NCI-H2171 treated with DMSO at 0.1 percent for 48 hours (cell line): ENCODE results near the gene CCDC167.

Experiments used
- DNase-seq: peaks from one replicate; lab custom pipeline; 2025; lab: John Stamatoyannopoulos, UW

Gene CCDC167

GRCh38 chr6:37489697-37490336 lies 9.9 kb downstream of the CCDC167 start:
- peak; percentile 79 for DNase-seq

GRCh38 chr6:37488476-37488875 lies 11.2 kb downstream of the CCDC167 start:
- DNase-seq: no peak

GRCh38 chr6:37487591-37488380 lies 11.9 kb downstream of the CCDC167 start:
- peak; percentile 39 for DNase-seq

- DNase-seq: no peak
These were observed 13.4 kb downstream of the CCDC167 start for GRCh38 chr6:37486121-37486839.

GRCh38 chr6:37485291-37485702 lies 14.4 kb downstream of the CCDC167 start:
- DNase-seq: peak; percentile 36

GRCh38 chr6:37484786-37485170 lies 14.9 kb downstream of the CCDC167 start:
- DNase-seq: no peak

GRCh38 chr6:37483917-37484785 lies 15.5 kb downstream of the CCDC167 start:
- DNase-seq: peak; percentile 78

- no peak for DNase-seq
These were observed 16.3 kb downstream of the CCDC167 start for GRCh38 chr6:37483252-37483901.

GRCh38 chr6:37482606-37483251 lies 17.0 kb downstream of the CCDC167 start:
- no peak for DNase-seq

GRCh38 chr6:37481711-37482605 lies 17.7 kb downstream of the CCDC167 start:
- no peak for DNase-seq

GRCh38 chr6:37480951-37481534 lies 18.6 kb downstream of the CCDC167 start:
- DNase-seq: no peak

GRCh38 chr6:37480118-37480736 lies 19.5 kb downstream of the CCDC167 start:
- no peak for DNase-seq

GRCh38 chr6:37479266-37479854 lies 20.3 kb downstream of the CCDC167 start:
- no peak for DNase-seq

GRCh38 chr6:37478827-37479226 lies 20.9 kb downstream of the CCDC167 start:
- DNase-seq: no peak

- DNase-seq: no peak
These were observed 21.8 kb downstream of the CCDC167 start for GRCh38 chr6:37477656-37478435.

- no peak for DNase-seq
These were observed 22.5 kb downstream of the CCDC167 start for GRCh38 chr6:37477191-37477590.

GRCh38 chr6:37474316-37474715 lies 25.4 kb downstream of the CCDC167 start:
- DNase-seq: no peak
